RWPE2 (cell line): ENCODE results near the gene C1orf174.
A peak's percentile ranks its signal among the peaks of the same experiment; 100 is the strongest.

Experiments used
- ATAC-seq: fragments of 200-7000 bp; cut with Tn5 transposase; 3 replicates; pipeline ENCODE4 v1.9.1; 2021; ENCODE audit warnings: low read depth
- DNase-seq: peaks from one replicate; pipeline ENCODE4 v3.0.0-alpha.2; 2020; ENCODE audit warnings: low spot score
- H3K27ac ChIP-seq: fragments of 450-650 bp; 2 replicates; pipeline ENCODE4 v1.5.1; 2017; ENCODE audit warnings: mild to moderate bottlenecking; ENCODE audit not compliant: poor library complexity, severe bottlenecking
- H3K27me3 ChIP-seq: fragments of 250-450 bp; sonication (Bioruptor Pico); 2 replicates; pipeline ENCODE4 v1.5.1; 2021; ENCODE audit warnings: mild to moderate bottlenecking, moderate library complexity; ENCODE audit not compliant: insufficient read depth, poor library complexity, severe bottlenecking
- H3K36me3 ChIP-seq: fragments of 250-450 bp; sonication (Bioruptor Pico); 2 replicates; pipeline ENCODE4 v1.5.1; 2020; ENCODE audit warnings: low read depth, mild to moderate bottlenecking, moderate library complexity
- H3K4me1 ChIP-seq: fragments of 250-450 bp; sonication (Bioruptor Pico); 2 replicates; pipeline ENCODE4 v1.5.1; 2021; ENCODE audit warnings: mild to moderate bottlenecking, moderate library complexity; ENCODE audit not compliant: insufficient read depth, poor library complexity, severe bottlenecking
- H3K4me3 ChIP-seq: fragments of 250-450 bp; sonication (Bioruptor Pico); 2 replicates; pipeline ENCODE4 v1.5.1; 2021; ENCODE audit warnings: mild to moderate bottlenecking, moderate library complexity; ENCODE audit not compliant: severe bottlenecking
- H3K9me3 ChIP-seq: fragments of 250-450 bp; sonication (Bioruptor Pico); 2 replicates; pipeline ENCODE4 v1.5.1; 2021; ENCODE audit warnings: mild to moderate bottlenecking, moderate library complexity; ENCODE audit not compliant: severe bottlenecking
- CTCF ChIP-seq: fragments of 450-650 bp; IDR thresholded peaks from one replicate; pipeline ENCODE4 v1.5.1; 2017; ENCODE audit warnings: mild to moderate bottlenecking, moderate library complexity; ENCODE audit not compliant: poor library complexity, severe bottlenecking

C1orf174 gene

DNA sequence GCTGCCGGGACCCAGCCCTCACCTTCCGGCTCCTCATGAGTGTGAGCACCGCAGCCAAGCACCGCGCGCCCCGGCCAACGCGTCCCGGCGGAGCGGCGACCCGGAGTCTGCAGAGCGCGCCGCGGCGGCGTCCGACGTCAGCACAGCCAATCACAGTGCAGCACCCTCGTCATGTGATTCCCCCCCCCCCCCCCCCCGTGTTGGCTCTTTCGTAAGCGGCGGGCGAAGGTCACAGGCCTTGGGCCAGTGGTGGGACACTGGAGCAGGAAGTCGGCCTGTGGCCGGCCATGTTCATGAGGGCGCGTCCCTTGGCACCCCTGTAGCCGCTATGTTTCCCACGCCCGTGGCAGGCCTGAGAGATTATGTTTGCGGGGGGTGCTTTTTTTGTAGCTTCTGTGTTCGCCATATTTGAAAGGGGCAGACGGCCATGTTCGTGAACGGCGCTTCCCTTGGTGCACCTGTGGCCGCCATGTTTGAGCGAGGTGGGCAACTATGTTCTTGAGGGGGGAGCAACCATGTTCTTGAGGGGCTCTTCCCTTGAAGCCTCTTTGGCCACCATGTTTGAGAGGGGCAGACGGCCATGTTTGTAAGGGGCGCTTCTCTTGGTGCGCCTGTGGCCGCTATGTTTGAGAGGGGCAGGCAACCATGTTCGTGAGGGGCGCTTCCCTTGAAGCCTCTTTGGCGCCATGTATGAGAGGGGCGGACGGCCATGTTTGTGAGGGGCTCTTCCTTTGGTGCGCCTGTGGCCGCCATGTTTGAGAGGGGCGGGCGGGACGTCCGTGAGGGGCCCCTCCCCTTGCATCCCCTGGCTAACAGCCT is at the start of gene C1orf174:
Gene C1orf174 (minus strand): TSS at position 123 of the 819 bp plus-strand sequence. CDS start 86 bp downstream, at position 37.
- TF ChIP-seq CTCF: no peak
- DNase-seq: peak; percentile 92
- Histone ChIP-seq H3K9me3 (peaks cover 15% of the 10 kb centered on the region), H3K4me1 (no peaks in the 10 kb centered on the region), H3K27me3 (no peaks in the 10 kb centered on the region), H3K4me3 (peak within 1 kb of the TSS; percentile 64), H3K36me3 (0 out of 2 replicates have a peak, but pooled peaks cover 11% of the 10 kb centered on the region), H3K27ac (peak within 1 kb of the TSS; percentile 80)
- peak; percentile 85 for ATAC-seq

DNA sequence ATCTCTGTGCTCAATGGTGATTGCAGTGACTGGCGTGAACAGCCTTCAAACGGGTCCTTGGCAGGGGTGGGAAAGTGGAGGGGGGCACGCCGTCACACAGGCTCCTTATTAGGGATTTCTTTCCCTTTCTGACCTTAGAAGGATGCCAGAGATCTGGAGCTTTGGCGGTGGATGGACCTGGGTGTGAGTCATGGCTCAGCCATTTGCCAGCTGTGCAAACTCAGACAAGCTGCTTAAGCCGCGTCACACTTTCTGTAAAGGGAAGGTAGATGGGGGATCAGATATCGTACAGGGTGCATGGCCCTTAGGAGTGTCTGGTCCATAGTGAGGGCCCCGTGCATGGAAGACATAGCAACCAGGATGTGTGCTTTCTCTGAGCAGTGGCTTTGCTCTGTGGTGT is 48.3 kb upstream of the C1orf174 start:
- no peak for TF ChIP-seq CTCF
- no peaks in the 10 kb centered on the region for H3K36me3 ChIP-seq
- peaks cover 3% of the 10 kb centered on the region for H3K4me1 ChIP-seq
- ATAC-seq (peak; percentile 92), DNase-seq (no peak)
- no peak overlapping the region for H3K4me3 ChIP-seq
- H3K9me3 ChIP-seq: no peaks in the 10 kb centered on the region
- H3K27ac ChIP-seq: no peak overlapping the region
- no peaks in the 10 kb centered on the region for H3K27me3 ChIP-seq

DNA sequence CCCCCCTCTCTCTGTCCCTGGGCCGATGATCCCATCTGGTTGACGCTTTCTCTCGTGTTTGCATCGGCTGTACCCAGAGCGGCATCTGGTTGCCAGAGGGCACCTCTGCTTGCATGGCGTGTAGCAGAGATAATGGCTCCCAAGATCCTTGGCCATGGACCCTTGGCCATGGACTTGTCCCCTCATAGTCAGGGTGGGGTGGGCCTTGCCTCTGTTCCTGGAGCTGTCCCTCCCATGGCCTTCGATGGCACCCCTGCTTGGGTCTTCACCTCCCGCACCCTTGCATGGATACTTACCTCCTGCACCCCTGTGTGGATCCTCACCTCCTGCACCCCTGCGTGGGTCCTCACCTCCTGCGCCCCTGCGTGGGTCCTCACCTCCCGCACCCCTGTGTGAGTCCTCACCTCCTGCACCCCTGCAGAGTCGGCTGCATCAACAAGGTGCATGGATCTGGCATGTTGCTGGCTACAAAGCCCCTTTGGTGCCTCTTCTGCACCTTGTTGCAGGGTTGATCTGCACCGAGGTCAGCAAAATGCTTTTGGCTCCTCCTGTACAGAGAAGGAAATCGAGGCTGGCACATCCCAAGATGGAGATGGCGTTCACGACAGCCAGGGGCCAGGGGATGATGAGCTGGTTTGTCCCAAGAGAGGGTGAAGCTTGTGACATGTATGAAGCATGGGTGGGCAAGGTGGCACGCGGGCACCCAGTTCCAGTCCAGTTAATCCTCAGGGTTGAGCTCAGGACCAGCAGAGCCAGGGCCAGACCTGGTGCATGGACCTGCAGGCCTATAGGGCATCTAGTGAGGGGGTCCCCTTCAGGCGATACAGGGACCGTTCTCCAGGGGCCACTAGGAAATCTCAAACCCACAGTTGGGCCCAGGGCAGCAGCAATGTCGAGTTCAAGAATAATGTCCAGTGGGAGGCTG is 46.1 kb upstream of the C1orf174 start:
- no peaks in the 10 kb centered on the region for H3K36me3 ChIP-seq
- ATAC-seq (no peak), DNase-seq (no peak)
- no peaks in the 10 kb centered on the region for H3K27me3 ChIP-seq
- TF ChIP-seq CTCF: no peak
- no peak overlapping the region for H3K4me3 ChIP-seq
- no peaks in the 10 kb centered on the region for H3K9me3 ChIP-seq
- H3K27ac ChIP-seq: no peak overlapping the region
- peaks cover 3% of the 10 kb centered on the region for H3K4me1 ChIP-seq

DNA sequence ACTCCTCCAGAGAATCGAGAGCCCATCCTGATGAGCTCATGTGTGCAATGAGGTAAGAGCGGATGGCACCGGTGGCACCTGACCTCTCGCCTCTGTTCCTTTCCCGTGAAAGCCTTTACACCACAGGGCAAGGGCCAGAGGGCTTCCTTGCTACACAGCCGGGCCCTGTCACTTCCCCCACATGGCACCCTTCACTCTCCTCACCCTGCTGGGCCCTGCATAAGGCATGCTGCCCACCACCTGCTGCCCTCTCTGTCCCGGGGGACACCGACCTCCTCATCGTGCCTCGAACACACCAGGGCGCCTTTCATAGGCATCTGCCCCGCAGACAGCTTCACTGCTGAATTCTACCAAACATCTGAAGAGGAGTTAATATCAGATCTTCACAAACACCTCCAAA is 45.1 kb upstream of the C1orf174 start:
- H3K4me1 ChIP-seq: peaks cover 3% of the 10 kb centered on the region
- H3K9me3 ChIP-seq: no peaks in the 10 kb centered on the region
- TF ChIP-seq CTCF: no peak

More for the DNA sequence above, 45.1 kb upstream of the C1orf174 start:
- DNase-seq: no peak
- H3K4me3 ChIP-seq: no peak overlapping the region
- no peak overlapping the region for H3K27ac ChIP-seq
- no peaks in the 10 kb centered on the region for H3K27me3 ChIP-seq
- no peak for ATAC-seq
- no peaks in the 10 kb centered on the region for H3K36me3 ChIP-seq
